GM18873 (cell line): ENCODE data around the gene DAGLA.

Experiments used
- ATAC-seq: cut with Tn5 transposase; IDR thresholded peaks from one replicate; pipeline ENCODE4 v1.9.1; 2021; ENCODE audit warnings: mild to moderate bottlenecking, moderate library complexity, moderate number of reproducible peaks; ENCODE audit not compliant: unreplicated experiment, low FRiP score

Gene DAGLA

GRCh38 chr11:61743486-61744095, 63.4 kb downstream of the DAGLA start:
- ATAC-seq = no peak

- no peak for ATAC-seq
These were observed 64.0 kb downstream of the DAGLA start for GRCh38 chr11:61744181-61744580.

GRCh38 chr11:61744609-61745156, 64.5 kb downstream of the DAGLA start:
- no peak for ATAC-seq

- no peak for ATAC-seq
These were observed 65.7 kb downstream of the DAGLA start for GRCh38 chr11:61745781-61746441.

GRCh38 chr11:61746442-61747191, 66.4 kb downstream of the DAGLA start:
- ATAC-seq = no peak

- ATAC-seq = no peak
These were observed 67.2 kb downstream of the DAGLA start for GRCh38 chr11:61747192-61747966.

GRCh38 chr11:61747967-61748285, 67.7 kb downstream of the DAGLA start:
- ATAC-seq = no peak

- ATAC-seq = no peak
These were observed 69.5 kb downstream of the DAGLA start for GRCh38 chr11:61749591-61750217.

- no peak for ATAC-seq
These were observed 70.6 kb downstream of the DAGLA start for GRCh38 chr11:61750631-61751273.

- ATAC-seq = no peak
These were observed 71.2 kb downstream of the DAGLA start for GRCh38 chr11:61751384-61751783.

- ATAC-seq = no peak
These were observed 72.1 kb downstream of the DAGLA start, which contains the start of gene MYRF for GRCh38 chr11:61752117-61752924. Gene MYRF (plus strand): TSS chr11:61752636. CDS start chr11:61752745, 109 bp downstream.

- ATAC-seq = no peak
These were observed 72.8 kb downstream of the DAGLA start for GRCh38 chr11:61752925-61753521.

GRCh38 chr11:61753672-61754071, 73.5 kb downstream of the DAGLA start:
- no peak for ATAC-seq

- ATAC-seq = no peak
These were observed 74.6 kb downstream of the DAGLA start for GRCh38 chr11:61754534-61755482.

GRCh38 chr11:61756147-61756451, 75.9 kb downstream of the DAGLA start:
- ATAC-seq = no peak

GRCh38 chr11:61756452-61757212, 76.4 kb downstream of the DAGLA start:
- no peak for ATAC-seq
